Thyroid gland (tissue), 4 donors: Measurements from ENCODE around the gene TTC17.

Source experiments
- POLR2A ChIP-seq, 2 donors: fragments of 450-650 bp; IDR thresholded peaks; one replicate each; pipeline ENCODE4 v1.6.1; 2017; ENCODE audit warnings: antibody characterized with exemption in 2 of 2, mild to moderate bottlenecking in 2 of 2, moderate library complexity in 1 of 2
- TF ChIP-seq, protein P1 (sequence below), 6 experiments: fragments of 200-600 bp in 3 of 6; fragments of 450-650 bp in 3 of 6; sonication (generic) in 3 of 6; IDR thresholded peaks; one replicate each; pipeline ENCODE4 v1.5.1; 2016 to 2019; ENCODE audit warnings: antibody characterized with exemption in 6 of 6, mild to moderate bottlenecking in 2 of 6, inconsistent platforms in 1 of 6, moderate library complexity in 1 of 6

- TF ChIP-seq, protein P1, sequence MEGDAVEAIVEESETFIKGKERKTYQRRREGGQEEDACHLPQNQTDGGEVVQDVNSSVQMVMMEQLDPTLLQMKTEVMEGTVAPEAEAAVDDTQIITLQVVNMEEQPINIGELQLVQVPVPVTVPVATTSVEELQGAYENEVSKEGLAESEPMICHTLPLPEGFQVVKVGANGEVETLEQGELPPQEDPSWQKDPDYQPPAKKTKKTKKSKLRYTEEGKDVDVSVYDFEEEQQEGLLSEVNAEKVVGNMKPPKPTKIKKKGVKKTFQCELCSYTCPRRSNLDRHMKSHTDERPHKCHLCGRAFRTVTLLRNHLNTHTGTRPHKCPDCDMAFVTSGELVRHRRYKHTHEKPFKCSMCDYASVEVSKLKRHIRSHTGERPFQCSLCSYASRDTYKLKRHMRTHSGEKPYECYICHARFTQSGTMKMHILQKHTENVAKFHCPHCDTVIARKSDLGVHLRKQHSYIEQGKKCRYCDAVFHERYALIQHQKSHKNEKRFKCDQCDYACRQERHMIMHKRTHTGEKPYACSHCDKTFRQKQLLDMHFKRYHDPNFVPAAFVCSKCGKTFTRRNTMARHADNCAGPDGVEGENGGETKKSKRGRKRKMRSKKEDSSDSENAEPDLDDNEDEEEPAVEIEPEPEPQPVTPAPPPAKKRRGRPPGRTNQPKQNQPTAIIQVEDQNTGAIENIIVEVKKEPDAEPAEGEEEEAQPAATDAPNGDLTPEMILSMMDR (IDR thresholded peaks at IDR 0.05), result no peak
- TF ChIP-seq POLR2A (IDR thresholded peaks at IDR 0.05), result no peak
These were observed 99.8 kb downstream of the TTC17 start for GRCh38 chr11:43458486-43458885.
